ENCODE measurements around the gene NRIP1.
"Not testable (repeated sequence)": the region's sequence is repeated elsewhere in the genome, so short reads cannot be mapped to it uniquely, and the experiment has no call there.

NRIP1 gene

DNA sequence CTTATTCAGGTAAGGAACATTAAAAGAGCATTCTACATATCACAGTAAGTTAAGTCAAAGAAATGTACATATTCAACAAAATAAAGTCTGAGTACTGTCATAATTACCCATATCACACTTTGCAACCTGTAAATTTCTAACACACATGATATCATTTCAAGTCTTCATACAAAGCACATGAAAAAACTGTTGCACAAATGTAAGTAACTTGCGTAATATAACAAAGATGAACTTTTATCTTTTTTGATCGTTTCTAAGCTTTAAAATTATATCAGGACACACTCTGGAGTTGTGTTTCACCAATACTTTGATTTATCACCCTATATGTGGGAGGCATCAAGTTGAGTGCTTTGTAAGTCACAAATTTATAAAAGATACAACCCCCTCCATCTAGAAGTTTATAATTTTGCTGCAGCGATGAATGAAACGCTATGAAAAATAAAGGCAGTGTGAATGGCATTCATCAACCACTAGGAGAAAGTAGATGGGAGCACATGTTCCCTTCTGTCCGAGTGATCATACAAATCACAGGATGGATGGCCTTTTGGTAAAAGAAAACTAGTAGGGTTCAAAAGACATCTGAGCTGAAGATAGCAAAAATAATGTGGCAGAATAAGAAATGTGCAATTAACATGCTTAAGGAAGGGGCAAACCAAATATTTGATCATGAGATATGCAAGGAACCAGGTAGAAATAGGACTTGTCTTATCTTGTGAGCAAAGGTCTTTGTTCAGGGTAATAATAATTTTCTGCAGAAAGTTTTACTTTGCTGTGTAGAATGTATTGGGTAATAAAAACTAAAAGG is 27.5 kb downstream of the NRIP1 start:
- DNase-seq: no peak

DNA sequence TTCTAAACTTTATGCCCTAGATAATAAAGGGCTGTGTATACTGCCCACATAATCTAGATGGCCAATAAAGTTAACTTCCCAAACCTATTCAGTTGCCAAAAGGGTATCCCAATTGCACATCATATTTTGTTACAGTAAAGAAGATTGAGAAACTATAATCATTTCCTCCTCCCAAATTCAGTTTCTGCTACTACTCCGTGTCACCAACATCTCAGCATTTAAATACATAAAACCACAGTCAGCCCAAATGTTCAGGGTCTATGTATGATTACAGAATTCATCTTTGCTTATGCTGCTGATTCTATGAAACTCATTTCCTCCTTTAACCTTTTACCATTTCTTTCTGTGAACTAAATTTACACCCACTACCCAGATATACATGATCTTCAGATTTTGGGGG is 28.6 kb downstream of the NRIP1 start:
- no peak for DNase-seq

DNA sequence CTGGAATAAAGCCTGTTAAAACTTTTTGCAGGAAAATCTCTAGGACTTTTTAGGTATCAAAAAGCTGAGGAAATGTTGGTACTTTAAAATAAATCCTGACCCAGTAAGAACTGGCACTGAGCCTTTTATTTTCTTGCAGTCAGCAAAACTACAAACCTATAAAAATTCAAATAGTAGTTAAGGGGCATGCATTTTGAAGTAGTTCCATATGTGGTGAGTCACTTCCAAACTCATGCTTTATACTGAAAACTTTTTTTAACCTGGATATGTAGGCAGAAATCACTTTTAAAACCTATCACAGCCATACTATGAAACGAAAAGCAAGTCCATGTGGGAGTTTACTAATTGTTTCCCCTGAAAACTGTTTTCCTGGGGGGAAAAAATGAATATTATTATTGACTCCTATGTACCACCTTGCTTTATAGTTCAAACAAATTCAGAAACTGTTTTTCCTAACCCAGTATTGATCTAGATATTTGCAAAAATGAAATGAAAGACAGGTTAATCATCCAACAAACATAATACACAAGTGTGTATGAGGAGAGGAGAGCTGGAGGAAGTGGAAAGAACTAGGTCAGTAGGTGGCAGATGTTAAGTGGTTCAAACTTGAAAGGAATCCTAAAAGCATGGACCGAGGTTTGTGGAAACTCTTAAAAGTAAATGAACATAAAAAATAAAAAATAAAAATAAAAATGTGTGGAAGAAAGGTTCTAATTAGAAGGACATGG is 30.5 kb downstream of the NRIP1 start:
- no peak for DNase-seq

DNA sequence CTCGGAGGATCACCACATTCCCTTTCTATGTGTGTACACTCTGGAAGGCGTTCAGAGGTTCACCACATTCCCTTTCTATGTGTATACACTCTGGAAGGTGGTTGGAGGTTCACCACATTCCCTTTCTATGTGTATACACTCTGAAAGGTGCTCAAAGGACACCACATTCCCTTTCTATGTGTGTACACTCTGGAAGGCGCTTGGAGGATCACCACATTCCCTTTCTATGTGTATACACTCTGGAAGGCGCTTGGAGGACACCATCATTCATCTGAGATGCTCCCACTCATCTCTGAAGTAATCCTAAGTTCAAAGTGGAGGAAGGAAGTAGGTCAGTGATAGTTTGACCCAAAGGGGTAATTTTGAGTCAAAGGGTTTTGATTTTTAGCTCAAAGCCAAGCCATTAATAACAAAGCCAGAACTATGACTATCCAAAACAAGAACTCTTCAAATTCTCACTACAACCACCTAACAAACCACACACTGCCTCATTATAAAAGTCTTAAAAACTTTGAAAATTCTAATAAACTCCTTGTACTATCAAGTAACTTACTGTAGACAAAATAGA is 32.9 kb downstream of the NRIP1 start:
- no peak for DNase-seq

DNA sequence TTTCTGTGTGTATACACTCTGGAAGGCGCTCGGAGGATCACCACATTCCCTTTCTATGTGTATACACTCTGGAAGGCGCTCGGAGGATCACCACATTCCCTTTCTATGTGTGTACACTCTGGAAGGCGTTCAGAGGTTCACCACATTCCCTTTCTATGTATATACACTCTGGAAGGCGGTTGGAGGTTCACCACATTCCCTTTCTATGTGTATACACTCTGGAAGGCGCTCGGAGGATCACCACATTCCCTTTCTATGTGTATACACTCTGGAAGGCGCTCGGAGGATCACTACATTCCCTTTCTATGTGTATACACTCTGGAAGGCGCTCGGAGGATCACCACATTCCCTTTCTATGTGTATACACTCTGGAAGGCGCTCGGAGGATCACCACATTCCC is 33.4 kb downstream of the NRIP1 start:
- DNase-seq: not testable (repeated sequence)

DNA sequence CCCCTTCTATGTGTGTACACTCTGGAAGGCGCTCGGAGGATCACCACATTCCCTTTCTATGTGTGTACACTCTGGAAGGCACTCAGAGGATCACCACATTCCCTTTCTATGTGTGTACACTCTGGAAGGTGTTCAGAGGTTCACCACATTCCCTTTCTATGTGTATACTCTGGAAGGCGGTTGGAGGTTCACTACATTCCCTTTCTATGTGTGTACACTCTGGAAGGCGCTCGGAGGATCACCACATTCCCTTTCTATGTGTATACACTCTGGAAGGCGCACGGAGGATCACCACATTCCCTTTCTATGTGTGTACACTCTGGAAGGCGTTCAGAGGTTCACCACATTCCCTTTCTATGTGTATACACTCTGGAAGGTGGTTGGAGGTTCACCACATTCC is 33.9 kb downstream of the NRIP1 start:
- DNase-seq: not testable (repeated sequence)

DNA sequence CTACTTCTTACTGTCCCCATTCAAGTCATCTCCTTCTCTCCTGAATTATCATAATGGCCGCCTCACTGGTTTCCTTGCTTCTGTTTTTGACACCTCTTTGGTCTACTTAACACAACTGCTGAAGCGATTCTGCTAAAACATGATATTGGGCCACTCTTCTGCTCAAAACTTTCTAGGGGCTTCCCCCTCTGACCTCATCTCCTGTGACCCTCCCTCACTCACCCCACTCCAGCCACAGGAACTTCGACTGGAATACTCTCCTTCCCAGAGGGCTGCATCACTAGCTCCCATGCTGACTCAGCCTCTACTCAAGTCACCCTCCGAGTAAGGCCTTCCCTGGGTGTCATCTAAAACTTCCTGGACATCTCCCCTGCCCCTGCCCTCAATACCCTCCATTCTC is 35.7 kb downstream of the NRIP1 start:
- DNase-seq: no peak

DNA sequence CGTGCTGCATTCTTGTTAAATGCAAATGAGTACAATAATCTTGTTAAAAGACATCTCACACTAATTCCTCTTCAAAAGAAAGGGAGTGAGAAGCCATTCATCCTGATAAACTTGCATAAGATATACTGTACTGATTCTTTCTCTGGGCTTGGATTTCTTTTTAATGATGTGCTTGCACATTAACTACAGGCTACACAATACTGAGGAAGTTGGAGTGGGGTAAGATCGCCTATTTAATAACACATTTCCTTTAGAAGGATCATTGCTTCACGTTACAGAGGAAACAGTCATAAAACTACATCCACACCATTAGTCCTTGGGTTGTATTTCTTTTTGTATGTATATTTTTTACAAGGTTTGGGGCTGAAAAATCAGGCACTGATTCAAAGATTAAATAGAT is 36.6 kb downstream of the NRIP1 start:
- no peak for DNase-seq

DNA sequence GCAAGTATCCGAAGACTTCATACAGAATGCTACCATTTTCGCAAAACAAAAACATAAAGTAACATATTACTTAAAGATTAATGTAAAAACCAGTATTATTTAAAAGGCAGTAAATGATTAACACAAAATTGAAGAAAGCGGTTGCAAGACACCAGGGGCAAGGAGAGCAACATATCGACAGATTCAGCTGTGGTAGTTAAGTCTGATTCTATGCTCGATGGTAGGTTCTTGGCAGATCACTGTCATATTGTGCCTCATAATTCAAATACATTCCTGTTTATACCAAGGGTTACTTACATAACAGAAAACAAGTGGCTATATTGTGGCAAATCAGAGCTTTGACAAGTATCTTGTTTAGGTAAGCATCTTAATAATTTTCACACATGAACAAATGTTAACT is 37.7 kb downstream of the NRIP1 start:
- no peak for DNase-seq

DNA sequence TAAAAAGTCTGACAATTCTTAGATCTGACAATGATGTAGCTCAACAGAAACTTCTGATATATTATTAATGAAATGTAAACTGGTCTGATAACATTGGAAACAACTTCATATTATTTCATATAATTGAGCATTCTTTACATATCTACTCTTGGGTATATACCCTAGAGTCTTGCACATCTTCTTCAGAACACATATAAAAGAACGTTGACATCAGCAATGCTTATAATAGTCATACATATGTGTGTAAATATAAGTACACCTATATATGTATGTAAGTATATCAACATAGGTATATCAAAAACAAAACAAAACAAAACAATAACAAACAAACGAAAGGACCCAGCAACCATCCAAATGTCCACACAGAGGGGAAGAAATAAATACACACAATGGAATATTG is 38.4 kb downstream of the NRIP1 start:
- no peak for DNase-seq

DNA sequence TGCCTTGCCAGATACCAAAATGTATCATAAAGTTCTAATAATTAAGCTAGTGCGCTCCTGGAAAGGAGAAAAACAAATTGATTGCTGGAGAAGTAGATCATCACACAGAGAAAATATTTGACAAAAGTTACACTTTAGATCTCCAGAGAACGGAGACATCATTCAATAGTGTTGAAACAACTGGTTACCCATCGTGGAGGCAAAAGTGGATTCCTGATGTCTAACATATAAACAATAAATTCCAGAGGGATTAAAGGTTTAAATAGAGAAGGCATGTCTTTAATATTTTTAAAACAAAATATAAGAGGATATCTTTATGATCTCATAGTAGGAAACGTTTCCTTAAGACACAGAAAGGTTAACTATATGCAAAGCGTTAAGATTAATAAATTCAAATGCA is 41.0 kb downstream of the NRIP1 start:
- DNase-seq: no peak

DNA sequence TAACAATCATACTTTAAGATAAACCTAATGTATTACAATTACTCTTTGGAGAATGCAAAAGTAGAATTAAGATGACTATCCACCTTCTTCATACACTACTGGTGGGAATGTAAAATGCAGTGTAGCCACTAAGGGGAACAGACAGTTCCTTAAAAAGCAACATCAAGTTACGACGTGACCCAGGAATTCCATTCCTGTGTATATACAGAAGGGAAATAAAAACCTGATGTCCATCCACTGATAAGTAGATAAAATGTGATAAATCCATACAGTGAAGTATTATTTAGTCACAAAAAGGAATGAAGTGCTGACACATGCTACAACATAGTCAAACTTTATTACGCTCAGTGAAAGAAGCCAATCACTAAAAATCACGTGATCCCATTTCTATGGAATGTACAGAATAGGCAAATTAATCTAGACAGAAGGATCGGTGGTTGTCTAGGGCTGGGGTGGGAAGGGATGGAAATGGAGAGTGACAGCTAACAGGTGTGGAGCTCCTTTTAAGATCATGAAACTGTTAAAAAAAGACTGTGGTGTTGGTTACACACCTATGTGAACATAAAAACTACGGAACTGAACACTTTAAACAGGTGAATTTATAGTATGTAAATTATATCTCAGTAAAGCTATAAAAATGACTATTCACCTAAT is 42.1 kb downstream of the NRIP1 start:
- DNase-seq: no peak

DNA sequence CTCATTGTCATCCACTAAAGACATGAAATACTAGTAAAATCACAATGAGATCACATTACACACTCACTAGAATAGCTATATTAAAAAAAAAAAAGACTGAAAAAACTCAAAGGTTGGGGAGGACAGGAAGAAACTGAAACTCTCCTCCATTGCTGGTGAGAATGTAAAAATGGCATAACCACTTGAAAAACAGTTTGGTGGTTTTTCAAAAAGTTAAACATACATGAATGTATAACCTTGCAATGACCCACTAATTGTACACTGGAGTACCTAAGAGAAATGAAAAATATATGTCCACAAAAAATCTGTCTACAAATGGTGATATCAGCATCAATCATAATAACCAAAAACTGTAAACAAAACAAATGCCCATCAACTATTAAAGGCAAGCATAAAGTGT is 44.0 kb downstream of the NRIP1 start:
- DNase-seq: no peak

DNA sequence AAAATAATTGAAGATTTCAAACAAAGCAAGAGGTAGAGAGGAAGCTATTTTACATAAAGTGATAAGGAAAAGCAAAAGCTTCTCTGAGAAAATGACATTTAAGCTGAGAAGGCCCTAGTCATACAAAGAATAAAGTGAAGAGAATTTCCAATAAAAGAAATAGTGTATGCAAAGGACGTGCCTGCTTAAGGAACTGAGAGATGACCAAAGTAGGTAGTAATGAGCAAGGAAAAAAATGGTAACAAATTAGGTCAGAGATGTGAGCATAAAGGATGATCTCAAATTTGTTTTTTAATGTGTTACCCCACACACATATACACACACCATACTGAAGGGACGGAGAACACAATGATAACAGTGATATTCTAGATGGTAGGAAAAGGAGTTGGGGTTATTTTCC is 46.4 kb downstream of the NRIP1 start:
- no peak for DNase-seq

DNA sequence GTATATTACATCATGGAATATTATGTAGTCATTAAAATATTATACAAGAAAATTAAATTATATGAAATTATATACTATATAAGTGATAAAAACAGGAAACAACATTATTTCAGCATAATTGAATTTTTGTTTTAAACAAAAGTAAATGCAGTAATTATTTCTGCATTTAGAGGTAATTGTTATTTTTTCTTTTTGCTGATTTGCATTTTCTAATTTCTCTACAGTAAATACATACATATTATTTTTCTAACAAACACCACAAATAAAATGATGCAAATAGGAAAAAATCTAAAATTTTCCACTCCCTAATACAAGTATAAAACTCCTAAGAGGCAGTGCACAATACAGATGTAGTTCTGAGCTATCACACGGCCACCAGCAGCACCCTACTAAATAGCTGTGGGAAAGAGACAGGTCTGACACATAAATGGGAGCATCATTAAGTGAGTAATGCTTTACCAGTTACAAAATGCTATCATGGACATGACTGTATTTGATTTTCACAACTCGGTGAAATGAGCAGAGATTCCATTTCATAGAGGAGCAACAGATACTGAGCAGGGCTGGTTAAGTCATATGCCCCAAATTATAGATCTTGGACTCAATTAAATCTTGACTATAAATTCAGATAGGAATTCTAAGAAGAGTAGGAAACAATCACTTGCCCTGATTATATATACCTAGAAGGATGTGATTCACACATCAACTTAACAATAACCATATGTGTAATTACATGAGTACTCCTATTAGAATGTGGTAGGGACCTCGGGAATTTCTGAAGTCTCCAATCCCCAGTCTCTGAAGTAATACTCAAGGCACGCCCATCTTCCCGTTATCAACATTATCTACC is 49.0 kb downstream of the NRIP1 start:
- no peak for DNase-seq

DNA sequence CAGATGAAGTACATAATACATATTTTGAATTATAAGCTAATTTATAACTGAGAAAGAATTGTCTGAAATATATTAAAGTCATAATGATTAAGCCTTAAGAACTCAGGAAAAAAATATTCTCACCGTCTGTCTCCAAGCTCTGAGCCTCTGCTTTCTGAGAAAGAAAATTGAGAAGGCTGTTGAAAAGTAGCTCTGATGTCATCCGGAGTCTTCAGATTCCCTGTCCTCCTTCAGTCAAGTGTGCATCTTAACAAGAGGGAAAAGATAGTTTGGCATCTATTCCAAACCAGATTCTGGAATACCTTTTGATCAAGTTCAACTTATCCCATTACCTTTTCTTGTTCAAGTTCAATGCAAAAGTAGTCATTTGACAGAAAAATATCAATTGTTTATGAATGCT is 50.6 kb downstream of the NRIP1 start:
- no peak for DNase-seq

DNA sequence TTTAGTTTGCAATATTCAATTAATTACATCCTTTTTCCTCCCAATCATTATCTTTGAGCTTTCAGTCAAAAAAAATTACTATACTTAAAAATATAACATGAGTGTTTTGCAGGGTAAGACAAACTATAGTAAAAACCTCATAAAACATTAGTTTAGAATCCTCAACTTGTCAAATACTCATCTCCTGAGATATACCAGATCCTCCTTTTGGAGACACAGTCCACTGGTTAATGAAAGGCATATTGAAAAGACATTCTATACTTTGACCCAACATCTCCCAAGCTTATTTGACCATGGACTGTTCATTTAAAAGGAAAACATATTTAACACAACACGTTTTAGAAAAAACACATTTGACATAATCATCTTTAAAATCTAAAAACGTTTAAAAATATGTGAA is 52.8 kb downstream of the NRIP1 start:
- no peak for DNase-seq

DNA sequence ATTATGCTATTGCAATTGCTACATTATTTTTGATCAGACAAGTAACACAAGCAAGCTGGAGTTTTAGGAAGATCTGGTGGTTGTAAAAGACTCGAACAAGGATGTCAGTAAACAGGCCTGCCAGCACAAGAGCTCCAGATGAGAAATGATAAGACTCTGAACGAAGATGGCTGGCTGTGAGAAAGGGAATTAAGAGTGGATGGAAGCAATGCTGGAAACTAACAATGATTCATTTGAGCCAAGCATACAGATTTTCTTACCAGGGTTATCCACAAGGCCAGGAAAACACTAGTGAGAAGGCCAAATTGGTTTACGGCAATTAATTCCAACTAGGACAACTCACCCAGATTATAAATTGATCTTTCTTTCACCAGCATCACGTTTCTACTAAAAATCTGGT is 54.2 kb downstream of the NRIP1 start:
- DNase-seq: no peak

DNA sequence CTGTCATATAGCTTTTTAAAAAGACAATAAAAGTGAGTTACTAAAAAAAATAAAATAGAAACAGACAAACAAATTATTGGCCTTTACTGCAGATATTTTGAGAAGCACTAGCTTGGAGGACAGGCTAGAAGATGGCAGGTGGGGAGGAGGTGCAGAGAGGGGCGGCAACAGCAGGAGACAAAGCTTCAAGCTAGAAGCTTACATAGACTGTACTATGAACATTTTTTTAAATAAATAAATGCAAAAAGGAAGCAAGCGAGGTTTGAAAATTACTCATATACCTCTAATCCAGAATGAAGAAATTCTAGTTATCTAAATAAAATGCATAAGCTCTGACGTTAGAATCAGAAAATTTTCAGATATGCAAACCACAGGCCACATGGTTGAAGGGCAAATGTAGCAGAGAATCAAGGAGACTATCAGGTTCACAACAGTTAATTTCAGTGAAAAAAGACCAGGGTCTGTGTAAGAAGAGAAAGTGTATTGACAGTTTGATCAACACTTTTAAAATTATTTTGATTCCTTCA is 54.9 kb downstream of the NRIP1 start:
- no peak for DNase-seq

DNA sequence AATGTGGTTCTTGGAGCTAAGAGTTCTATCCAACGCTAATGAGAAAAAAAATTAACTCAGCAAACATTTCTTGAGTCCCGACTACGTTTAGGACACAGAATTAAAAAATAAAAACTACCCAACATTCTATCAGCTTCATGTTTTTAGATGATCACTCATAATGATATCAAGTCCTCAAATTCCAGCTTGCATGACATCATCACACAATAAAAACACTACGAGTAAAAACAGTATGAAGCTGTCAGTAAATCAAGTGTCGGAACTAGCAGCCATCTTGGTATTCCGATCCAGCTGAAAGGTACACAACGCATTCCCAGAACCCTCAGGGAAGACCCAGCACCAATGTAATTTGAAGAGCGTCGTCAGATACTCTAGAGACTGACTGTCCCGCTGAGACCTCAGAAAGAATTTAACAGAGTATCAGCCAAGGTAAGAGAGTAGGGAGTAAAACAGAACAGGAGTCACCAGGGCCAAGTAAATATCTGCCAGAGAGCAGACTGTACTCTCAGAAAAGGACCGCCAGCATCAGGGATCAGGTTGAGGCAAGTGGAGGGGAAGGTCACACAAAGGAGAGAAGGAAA is 57.0 kb downstream of the NRIP1 start:
- no peak for DNase-seq

DNA sequence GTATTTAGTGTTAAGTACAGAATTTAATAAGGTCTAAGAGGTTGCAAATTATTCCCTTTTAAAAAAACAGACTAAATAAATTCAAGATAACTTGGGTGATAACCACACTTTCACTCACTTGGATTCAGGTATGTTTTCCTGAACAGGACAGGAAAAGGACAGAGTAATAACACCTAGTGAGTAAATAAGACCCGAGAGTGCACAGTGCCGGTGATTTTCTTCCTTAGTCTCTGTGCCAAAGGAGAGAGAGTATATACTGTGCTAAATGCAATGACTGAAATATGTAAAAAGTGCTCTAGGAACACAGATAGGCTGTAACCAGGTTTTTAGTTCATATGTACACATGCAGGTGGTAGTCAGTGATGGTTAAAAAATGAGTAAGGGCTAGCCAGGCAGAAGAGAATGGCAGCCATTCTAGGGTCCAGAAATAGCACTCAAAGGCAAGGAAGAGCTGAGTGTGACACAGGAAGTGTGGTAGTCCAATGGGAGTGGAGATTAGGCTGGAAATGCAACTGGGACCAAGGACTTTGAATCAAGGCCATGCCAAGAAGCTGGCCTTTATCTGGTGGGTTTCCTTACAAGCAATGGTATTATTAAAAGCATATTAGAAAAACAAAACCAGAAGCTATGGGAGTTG is 58.1 kb downstream of the NRIP1 start:
- no peak for DNase-seq

DNA sequence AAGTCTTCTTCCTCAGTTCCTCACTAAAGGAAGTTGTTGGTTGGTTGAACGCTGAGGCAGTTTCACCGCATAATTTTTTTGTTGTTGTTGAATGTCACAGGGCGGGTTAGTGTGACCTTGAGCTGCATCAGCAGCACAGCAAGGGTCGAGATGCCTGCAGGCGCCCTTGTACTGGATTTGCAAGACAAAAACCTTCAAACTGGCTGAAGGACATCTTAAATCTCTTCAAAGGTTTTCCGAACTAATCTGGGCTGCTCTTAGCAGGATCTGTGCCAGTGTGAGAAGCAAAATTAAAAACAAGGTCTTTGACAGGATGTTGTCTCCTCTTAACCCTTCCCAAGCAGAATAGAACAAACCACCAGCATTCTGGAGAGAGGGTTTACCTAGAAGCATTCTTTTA is 59.4 kb downstream of the NRIP1 start:
- DNase-seq: no peak

All from activated CD4-positive, alpha-beta T cell treated with anti-CD3 and anti-CD28 coated beads for 4 hours (primary cell).